HEK293T (cell line): ENCODE data around the gene AGAP1.

Experiments
- CTCF ChIA-PET: fragments of 350-600 bp; formaldehyde crosslinking; extraction: SDS; loops from one replicate; lab custom pipeline; 2021; ENCODE audit warnings: antibody characterized with exemption, inconsistent platforms; lab: Yijun Ruan, JAX
- POLR2A ChIA-PET: fragments of 350-600 bp; formaldehyde crosslinking; extraction: SDS; loops from one replicate; lab custom pipeline; 2020; ENCODE audit warnings: antibody characterized with exemption, inconsistent platforms; lab: Yijun Ruan, JAX
- DNase-seq: peaks from one replicate; pipeline ENCODE4 v3.0.0; 2012; ENCODE audit warnings: mixed read lengths; ENCODE audit errors: extremely low spot score
- ARNT ChIP-seq: fragments of 450-650 bp; IDR thresholded peaks from 2 replicates; pipeline ENCODE4 v1.6.1; 2017; ENCODE audit warnings: mild to moderate bottlenecking
- BHLHE40 ChIP-seq: fragments of 450-650 bp; IDR thresholded peaks from 2 replicates; pipeline ENCODE4 v1.6.1; 2016; ENCODE audit warnings: mild to moderate bottlenecking, moderate library complexity, borderline replicate concordance
- CTBP1 ChIP-seq: fragments of 450-650 bp; IDR thresholded peaks from 2 replicates; pipeline ENCODE4 v1.6.1; 2016; ENCODE audit warnings: borderline replicate concordance
- ELF4 ChIP-seq: fragments of 450-650 bp; IDR thresholded peaks from 2 replicates; pipeline ENCODE4 v1.6.1; 2017; ENCODE audit warnings: antibody characterized with exemption
- FOXA1 ChIP-seq: fragments of 450-650 bp; IDR thresholded peaks from 2 replicates; pipeline ENCODE4 v1.6.1; 2016; ENCODE audit warnings: mild to moderate bottlenecking
- FOXK2 ChIP-seq: fragments of 450-650 bp; IDR thresholded peaks from 2 replicates; pipeline ENCODE4 v1.6.1; 2016; ENCODE audit warnings: mild to moderate bottlenecking
- FOXM1 ChIP-seq: fragments of 450-650 bp; IDR thresholded peaks from 2 replicates; pipeline ENCODE4 v1.6.1; 2017; ENCODE audit warnings: mild to moderate bottlenecking, borderline replicate concordance
- HDGF ChIP-seq: fragments of 450-650 bp; IDR thresholded peaks from 2 replicates; pipeline ENCODE4 v1.6.1; 2017; ENCODE audit warnings: antibody characterized with exemption, borderline replicate concordance
- L3MBTL2 ChIP-seq: fragments of 450-650 bp; conservative IDR thresholded peaks from 2 replicates; pipeline ENCODE4 v1.6.1; 2016; ENCODE audit warnings: mild to moderate bottlenecking
- LEF1 ChIP-seq: fragments of 450-650 bp; IDR thresholded peaks from 2 replicates; pipeline ENCODE4 v1.6.1; 2017; ENCODE audit warnings: mild to moderate bottlenecking, borderline replicate concordance
- NFRKB ChIP-seq: fragments of 450-650 bp; IDR thresholded peaks from 2 replicates; pipeline ENCODE4 v1.6.1; 2016; ENCODE audit warnings: mild to moderate bottlenecking, moderate library complexity
- PKNOX1 ChIP-seq: fragments of 450-650 bp; IDR thresholded peaks from 2 replicates; pipeline ENCODE4 v1.6.1; 2016
- SP1 ChIP-seq: fragments of 450-650 bp; IDR thresholded peaks from 2 replicates; pipeline ENCODE4 v1.6.1; 2017
- SUZ12 ChIP-seq: fragments of 450-650 bp; IDR thresholded peaks from 2 replicates; pipeline ENCODE4 v1.6.1; 2016; ENCODE audit warnings: mild to moderate bottlenecking
- TARDBP ChIP-seq: fragments of 450-650 bp; IDR thresholded peaks from 2 replicates; pipeline ENCODE4 v1.6.1; 2016
- ZNF384 ChIP-seq: fragments of 450-650 bp; IDR thresholded peaks from 2 replicates; pipeline ENCODE4 v1.6.1; 2016

Gene AGAP1

GRCh38 chr2:235692076-235692475 is 198.2 kb downstream of the AGAP1 start:
- TF ChIP-seq ARNT (no peak), CTBP1 (no peak), FOXM1 (no peak), NFRKB (no peak), L3MBTL2 (no peak), FOXA1 (no peak), ZNF384 (no peak), FOXK2 (no peak), ELF4 (no peak), PKNOX1 (no peak), LEF1 (no peak), HDGF (no peak), SP1 (no peak)
- ChIA-PET POLR2A (no interaction called here), CTCF (no interaction called here)
- no peak for DNase-seq

- TF ChIP-seq NFRKB (no peak), ELF4 (no peak), ARNT (no peak), PKNOX1 (no peak), HDGF (no peak), SUZ12 (no peak), FOXM1 (no peak), FOXA1 (no peak), L3MBTL2 (no peak), LEF1 (no peak), TARDBP (no peak), ZNF384 (no peak), CTBP1 (no peak), FOXK2 (no peak), BHLHE40 (no peak)
- CTCF ChIA-PET: no interaction called here
- POLR2A ChIA-PET: no interaction called here
- no peak for DNase-seq
Observed at GRCh38 chr2:235692671-235693171, 198.9 kb downstream of the AGAP1 start.

- no peak for TF ChIP-seq LEF1
- no peak for TF ChIP-seq PKNOX1
- TF ChIP-seq BHLHE40: no peak
- TF ChIP-seq FOXK2: no peak
- ChIA-PET CTCF (interaction anchor here (0.5 kb wide), 1 partner anchor 16 kb away, joined by 4 read pairs; no protein-coding TSS in a partner anchor), POLR2A (no interaction called here)
- no peak for DNase-seq
Observed at GRCh38 chr2:235693279-235693678, 199.4 kb downstream of the AGAP1 start.

- POLR2A ChIA-PET: interaction anchor here (0.7 kb wide), 1 partner anchor 11 kb away, joined by 3 read pairs; no protein-coding TSS in a partner anchor
- TF ChIP-seq FOXA1: no peak
- peak; percentile 58 for TF ChIP-seq PKNOX1
Observed at GRCh38 chr2:235694721-235695601, 201.1 kb downstream of the AGAP1 start.

GRCh38 chr2:235695602-235695895 is 201.7 kb downstream of the AGAP1 start:
- ChIA-PET POLR2A (interaction anchor here (0.7 kb wide), 1 partner anchor 10 kb away, joined by 3 read pairs; no protein-coding TSS in a partner anchor), CTCF (interaction anchor here (0.8 kb wide), 1 partner anchor 51 kb away, joined by 4 read pairs; no protein-coding TSS in a partner anchor)
- TF ChIP-seq TARDBP: no peak
- no peak for TF ChIP-seq LEF1
- no peak for TF ChIP-seq ELF4
- no peak for DNase-seq

More at GRCh38 chr2:235694721-235695601, 201.1 kb downstream of the AGAP1 start:
- DNase-seq: no peak
- CTCF ChIA-PET: interaction anchor here (0.8 kb wide), 1 partner anchor 51 kb away, joined by 4 read pairs; no protein-coding TSS in a partner anchor

GRCh38 chr2:235697041-235697440 is 203.2 kb downstream of the AGAP1 start:
- TF ChIP-seq L3MBTL2 (no peak), ZNF384 (no peak), NFRKB (no peak), SUZ12 (no peak), ARNT (no peak), LEF1 (no peak), BHLHE40 (no peak), HDGF (no peak)
- ChIA-PET POLR2A (no interaction called here), CTCF (no interaction called here)
- no peak for DNase-seq
